Vagina (tissue), 2 donors: ENCODE results near the gene CD38. TPM values are rescaled to one million over a fixed set of nuclear protein-coding genes. Genes with fewer than 3 reads are reported as not detected.

ENCODE experiments used
- DNase-seq, 2 donors: peaks; one replicate each; pipeline ENCODE4 v3.0.0-alpha.2; 2017; ENCODE audit errors: extremely low spot score in 2 of 2
- H3K27ac ChIP-seq: fragments of 200-600 bp; sonication (generic); one replicate; pipeline ENCODE4 v1.5.1; 2019
- H3K27me3 ChIP-seq: fragments of 200-600 bp; sonication (generic); one replicate; pipeline ENCODE4 v1.5.1; 2019
- H3K36me3 ChIP-seq, 2 donors: fragments of 200-600 bp; sonication (generic); one replicate each; pipeline ENCODE4 v1.5.1; 2017 to 2019
- H3K4me1 ChIP-seq: fragments of 200-600 bp; sonication (generic); one replicate; pipeline ENCODE4 v1.5.1; 2019
- H3K4me3 ChIP-seq, 2 donors: fragments of 200-600 bp; sonication (generic); 1 replicate in 1 of 2; 2 replicates in 1 of 2; pipeline ENCODE4 v1.5.1; 2016 to 2019
- H3K9me3 ChIP-seq: fragments of 200-600 bp; sonication (generic); one replicate; pipeline ENCODE4 v1.5.1; 2019
- CTCF ChIP-seq, 3 experiments: fragments of 450-650 bp in 2 of 3; fragments of 200-600 bp in 1 of 3; sonication (generic) in 1 of 3; IDR thresholded peaks; one replicate each; pipeline ENCODE4 v1.5.1; 2017 to 2019; ENCODE audit warnings: antibody characterized with exemption in 3 of 3, mild to moderate bottlenecking in 2 of 3, moderate library complexity in 2 of 3
- POLR2A ChIP-seq, 2 donors: fragments of 450-650 bp; IDR thresholded peaks; one replicate each; pipeline ENCODE4 v1.6.1; 2017; ENCODE audit warnings: antibody characterized with exemption in 2 of 2, mild to moderate bottlenecking in 2 of 2, moderate library complexity in 2 of 2
- POLR2AphosphoS5 ChIP-seq, 2 donors: sonication (generic); formaldehyde crosslinking; IDR thresholded peaks; one replicate each; pipeline ENCODE4 v1.9.0; 2017; ENCODE audit warnings: antibody characterized with exemption in 2 of 2, mild to moderate bottlenecking in 2 of 2, low read depth in 1 of 2; ENCODE audit not compliant: insufficient read depth in 1 of 2
- intact Hi-C: fragments of 100-400 bp; cut with DNase I; formaldehyde crosslinking; loops from one replicate; pipeline ENCODE4 v1.15.1; 2023
- total RNA-seq: library from RNA; depleted of rRNA; stranded (reverse); fragments of >200 nt; gene quantifications from one replicate; pipeline ENCODE4 v1.2.3, GENCODE V29; 2016

The CD38 gene
- total RNA-seq, 1 donor from 2014 or later = 1.2 TPM

- Histone ChIP-seq H3K27ac (no peak overlapping the region), H3K27me3 (no peaks in the 10 kb centered on the region), H3K4me1 (peaks cover 22% of the 10 kb centered on the region), H3K9me3 (no peaks in the 10 kb centered on the region), H3K4me3 (peak overlapping the region; percentile 56 to 60), H3K36me3 (no peaks in the 10 kb centered on the region)
- intact Hi-C loops = no loop called here
- no peak for TF ChIP-seq CTCF (IDR thresholded peaks at IDR 0.05)
- TF ChIP-seq POLR2A (IDR thresholded peaks at IDR 0.05) = no peak
- TF ChIP-seq POLR2AphosphoS5 (IDR thresholded peaks at IDR 0.05; ENCODE audit: insufficient read depth in 1 of 2, low read depth in 1 of 2) = no peak
- DNase-seq = no peak
These were observed 1.2 kb downstream of the CD38 start for GRCh38 chr4:15779306-15779705.

GRCh38 chr4:15779809-15780208, 1.7 kb downstream of the CD38 start:
- Histone ChIP-seq H3K9me3 (no peaks in the 10 kb centered on the region), H3K36me3 (no peaks in the 10 kb centered on the region), H3K27ac (no peak overlapping the region), H3K27me3 (no peaks in the 10 kb centered on the region), H3K4me1 (peaks cover 22% of the 10 kb centered on the region), H3K4me3 (peak overlapping the region; percentile 56 to 60)
- TF ChIP-seq POLR2AphosphoS5 (IDR thresholded peaks at IDR 0.05; ENCODE audit: insufficient read depth in 1 of 2, low read depth in 1 of 2) = no peak
- no peak for TF ChIP-seq CTCF (IDR thresholded peaks at IDR 0.05)
- TF ChIP-seq POLR2A (IDR thresholded peaks at IDR 0.05) = no peak
- DNase-seq = no peak
- intact Hi-C loops = no loop called here

GRCh38 chr4:15781427-15782095, 3.4 kb downstream of the CD38 start:
- H3K9me3 ChIP-seq = no peaks in the 10 kb centered on the region
- intact Hi-C loops = no loop called here
- H3K27me3 ChIP-seq = no peaks in the 10 kb centered on the region
- no peak overlapping the region for H3K4me3 ChIP-seq
- TF ChIP-seq CTCF (IDR thresholded peaks at IDR 0.05) = no peak
- TF ChIP-seq POLR2A (IDR thresholded peaks at IDR 0.05) = no peak
- TF ChIP-seq POLR2AphosphoS5 (IDR thresholded peaks at IDR 0.05; ENCODE audit: insufficient read depth in 1 of 2, low read depth in 1 of 2) = no peak
- H3K27ac ChIP-seq = no peak overlapping the region
- H3K36me3 ChIP-seq = no peaks in the 10 kb centered on the region
- DNase-seq = no peak
- H3K4me1 ChIP-seq = peaks cover 22% of the 10 kb centered on the region

- Histone ChIP-seq H3K36me3 (no peaks in the 10 kb centered on the region), H3K9me3 (no peaks in the 10 kb centered on the region), H3K27ac (no peak overlapping the region), H3K27me3 (no peaks in the 10 kb centered on the region), H3K4me1 (peaks cover 14% of the 10 kb centered on the region), H3K4me3 (no peak overlapping the region)
- intact Hi-C loops = no loop called here
- DNase-seq = no peak
- TF ChIP-seq POLR2AphosphoS5 (IDR thresholded peaks at IDR 0.05; ENCODE audit: insufficient read depth in 1 of 2, low read depth in 1 of 2) (no peak), CTCF (IDR thresholded peaks at IDR 0.05) (no peak), POLR2A (IDR thresholded peaks at IDR 0.05) (no peak)
These were observed 5.5 kb downstream of the CD38 start for GRCh38 chr4:15783676-15784075.

- Histone ChIP-seq H3K4me1 (peaks cover under 1% of the 10 kb centered on the region), H3K9me3 (no peaks in the 10 kb centered on the region), H3K4me3 (no peak overlapping the region), H3K36me3 (no peaks in the 10 kb centered on the region), H3K27me3 (no peaks in the 10 kb centered on the region), H3K27ac (no peak overlapping the region)
- intact Hi-C loops = no loop called here
- DNase-seq = no peak
- TF ChIP-seq POLR2A (IDR thresholded peaks at IDR 0.05) = no peak
- no peak for TF ChIP-seq POLR2AphosphoS5 (IDR thresholded peaks at IDR 0.05; ENCODE audit: insufficient read depth in 1 of 2, low read depth in 1 of 2)
- TF ChIP-seq CTCF (IDR thresholded peaks at IDR 0.05) = no peak
These were observed 7.0 kb downstream of the CD38 start for GRCh38 chr4:15784959-15785634.
